HFFc6 (cell line): Measurements from ENCODE around the gene NXPH1. TPM values are rescaled to one million over a fixed set of nuclear protein-coding genes. Genes with fewer than 3 reads are reported as not detected.

Experiments
- DNase-seq: peaks from one replicate; pipeline ENCODE4 v3.0.0-alpha.2; 2018
- H3K27ac Mint-ChIP-seq: 2 replicates; pipeline ENCODE4 v1.8.0; 2020; ENCODE audit warnings: mild to moderate bottlenecking, mixed read lengths
- H3K27me3 Mint-ChIP-seq: 2 replicates; pipeline ENCODE4 v1.8.0; 2021; ENCODE audit warnings: mild to moderate bottlenecking, moderate library complexity, mixed read lengths; ENCODE audit not compliant: insufficient read depth
- H3K36me3 Mint-ChIP-seq: 2 replicates; pipeline ENCODE4 v1.8.0; 2021; ENCODE audit warnings: low read depth, mixed read lengths
- H3K4me1 Mint-ChIP-seq: 2 replicates; pipeline ENCODE4 v1.8.0; 2020; ENCODE audit warnings: low read depth, mixed read lengths
- H3K4me3 Mint-ChIP-seq: 2 replicates; pipeline ENCODE4 v1.8.0; 2020; ENCODE audit warnings: mild to moderate bottlenecking, moderate library complexity, mixed read lengths
- H3K9me3 Mint-ChIP-seq: 2 replicates; pipeline ENCODE4 v1.8.0; 2020; ENCODE audit warnings: mild to moderate bottlenecking, mixed read lengths
- CTCF ChIP-seq: fragments of 200-600 bp; sonication (generic); IDR thresholded peaks from 2 replicates; pipeline ENCODE4 v1.5.0; 2021; ENCODE audit warnings: antibody characterized with exemption, mild to moderate bottlenecking
- total RNA-seq, 6 experiments: library from RNA; stranded (reverse); fragmentation: NEBNext Ultra II Directional; extraction: Animal tissue kit (Norgen Biotek cat#: 25700); gene quantifications; 2 replicates in 1 of 6; 3 replicates in 5 of 6; pipeline ENCODE4 v1.2.3, GENCODE V29; 2021

NXPH1 gene
- total RNA-seq, 6 experiments from 2014 or later, result not detected

GRCh38 chr7:8462309-8462708, 28.9 kb downstream of the NXPH1 start:
- Mint-ChIP-seq H3K9me3 (peaks cover 31% of the 10 kb centered on the region), H3K27ac (no peak overlapping the region), H3K36me3 (peaks cover 5% of the 10 kb centered on the region; the same call in 1 of the 2 replicates), H3K27me3 (no peaks in the 10 kb centered on the region), H3K4me1 (no peaks in the 10 kb centered on the region), H3K4me3 (no peak overlapping the region)
- no peak for TF ChIP-seq CTCF
- DNase-seq, result no peak

GRCh38 chr7:8465338-8465737, 31.9 kb downstream of the NXPH1 start:
- Mint-ChIP-seq H3K27me3 (no peaks in the 10 kb centered on the region), H3K4me1 (no peaks in the 10 kb centered on the region), H3K4me3 (no peak overlapping the region), H3K9me3 (peaks cover 23% of the 10 kb centered on the region), H3K27ac (no peak overlapping the region), H3K36me3 (no peaks in the 10 kb centered on the region)
- no peak for TF ChIP-seq CTCF
- no peak for DNase-seq

DNA sequence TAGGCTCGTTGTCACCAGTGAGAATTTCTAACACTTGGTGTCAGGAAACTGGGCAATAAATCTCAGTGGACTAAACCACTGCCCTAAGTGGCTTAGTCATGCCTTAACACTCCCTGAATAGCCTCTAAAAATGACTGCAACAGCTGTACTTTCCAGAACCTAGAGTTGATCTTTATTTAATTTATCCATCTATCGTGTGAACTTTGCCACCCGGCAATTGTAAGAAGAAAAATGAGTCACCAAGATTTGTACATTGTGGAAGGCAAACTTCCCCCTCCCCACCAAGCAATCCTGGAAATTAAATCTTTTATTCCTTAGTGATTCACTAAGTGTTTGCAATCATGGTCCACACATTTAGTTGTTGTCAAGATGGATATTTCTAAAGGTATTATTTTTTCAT, 47.1 kb downstream of the NXPH1 start:
- H3K4me3 Mint-ChIP-seq, result no peak overlapping the region
- H3K36me3 Mint-ChIP-seq, result peaks cover 4% of the 10 kb centered on the region; the same call in 1 of the 2 replicates
- DNase-seq, result no peak
- H3K9me3 Mint-ChIP-seq, result peaks cover 43% of the 10 kb centered on the region
- no peak for TF ChIP-seq CTCF
- no peak overlapping the region for H3K27ac Mint-ChIP-seq
- no peaks in the 10 kb centered on the region for H3K27me3 Mint-ChIP-seq
- H3K4me1 Mint-ChIP-seq, result no peaks in the 10 kb centered on the region

GRCh38 chr7:8481096-8481495, 47.7 kb downstream of the NXPH1 start:
- Mint-ChIP-seq H3K36me3 (peaks cover 4% of the 10 kb centered on the region; the same call in 1 of the 2 replicates), H3K9me3 (peaks cover 42% of the 10 kb centered on the region), H3K4me1 (no peaks in the 10 kb centered on the region), H3K27ac (no peak overlapping the region), H3K4me3 (no peak overlapping the region), H3K27me3 (no peaks in the 10 kb centered on the region)
- DNase-seq, result no peak
- no peak for TF ChIP-seq CTCF

- no peak overlapping the region for H3K27ac Mint-ChIP-seq
- H3K4me1 Mint-ChIP-seq, result no peaks in the 10 kb centered on the region
- H3K27me3 Mint-ChIP-seq, result no peaks in the 10 kb centered on the region
- DNase-seq, result no peak
- H3K36me3 Mint-ChIP-seq, result peaks cover 4% of the 10 kb centered on the region; the same call in 1 of the 2 replicates
- no peak for TF ChIP-seq CTCF
- H3K4me3 Mint-ChIP-seq, result no peak overlapping the region
- H3K9me3 Mint-ChIP-seq, result peaks cover 38% of the 10 kb centered on the region
Observed at GRCh38 chr7:8481752-8482446, 48.5 kb downstream of the NXPH1 start.
